ENCODE data around the gene LTN1. TPM values are rescaled to one million over a fixed set of nuclear protein-coding genes. Genes with fewer than 3 reads are reported as not detected.
"Not testable (repeated sequence)": the region's sequence is repeated elsewhere in the genome, so short reads cannot be mapped to it uniquely, and the experiment has no call there.

LTN1 gene, protein sequence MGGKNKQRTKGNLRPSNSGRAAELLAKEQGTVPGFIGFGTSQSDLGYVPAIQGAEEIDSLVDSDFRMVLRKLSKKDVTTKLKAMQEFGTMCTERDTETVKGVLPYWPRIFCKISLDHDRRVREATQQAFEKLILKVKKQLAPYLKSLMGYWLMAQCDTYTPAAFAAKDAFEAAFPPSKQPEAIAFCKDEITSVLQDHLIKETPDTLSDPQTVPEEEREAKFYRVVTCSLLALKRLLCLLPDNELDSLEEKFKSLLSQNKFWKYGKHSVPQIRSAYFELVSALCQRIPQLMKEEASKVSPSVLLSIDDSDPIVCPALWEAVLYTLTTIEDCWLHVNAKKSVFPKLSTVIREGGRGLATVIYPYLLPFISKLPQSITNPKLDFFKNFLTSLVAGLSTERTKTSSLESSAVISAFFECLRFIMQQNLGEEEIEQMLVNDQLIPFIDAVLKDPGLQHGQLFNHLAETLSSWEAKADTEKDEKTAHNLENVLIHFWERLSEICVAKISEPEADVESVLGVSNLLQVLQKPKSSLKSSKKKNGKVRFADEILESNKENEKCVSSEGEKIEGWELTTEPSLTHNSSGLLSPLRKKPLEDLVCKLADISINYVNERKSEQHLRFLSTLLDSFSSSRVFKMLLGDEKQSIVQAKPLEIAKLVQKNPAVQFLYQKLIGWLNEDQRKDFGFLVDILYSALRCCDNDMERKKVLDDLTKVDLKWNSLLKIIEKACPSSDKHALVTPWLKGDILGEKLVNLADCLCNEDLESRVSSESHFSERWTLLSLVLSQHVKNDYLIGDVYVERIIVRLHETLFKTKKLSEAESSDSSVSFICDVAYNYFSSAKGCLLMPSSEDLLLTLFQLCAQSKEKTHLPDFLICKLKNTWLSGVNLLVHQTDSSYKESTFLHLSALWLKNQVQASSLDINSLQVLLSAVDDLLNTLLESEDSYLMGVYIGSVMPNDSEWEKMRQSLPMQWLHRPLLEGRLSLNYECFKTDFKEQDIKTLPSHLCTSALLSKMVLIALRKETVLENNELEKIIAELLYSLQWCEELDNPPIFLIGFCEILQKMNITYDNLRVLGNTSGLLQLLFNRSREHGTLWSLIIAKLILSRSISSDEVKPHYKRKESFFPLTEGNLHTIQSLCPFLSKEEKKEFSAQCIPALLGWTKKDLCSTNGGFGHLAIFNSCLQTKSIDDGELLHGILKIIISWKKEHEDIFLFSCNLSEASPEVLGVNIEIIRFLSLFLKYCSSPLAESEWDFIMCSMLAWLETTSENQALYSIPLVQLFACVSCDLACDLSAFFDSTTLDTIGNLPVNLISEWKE (N-terminal part only)
- total RNA-seq, result 10 to 100 TPM; 19.6 to 21.7 (median 20.6) TPM

GRCh38 chr21:28992526-28993292 lies at the start of gene LTN1:
TSS of gene LTN1 (minus strand) at chr21:28992877. CDS start at chr21:28992805, 72 bp downstream.
- DNase-seq (peak; percentile 98), ATAC-seq (peak; percentile 89 to 92)
- Mint-ChIP-seq H3K9me3 (no peaks in the 10 kb centered on the region), H3K36me3 (ENCODE audit: insufficient read depth) (peaks cover 10% of the 10 kb centered on the region), H3K4me1 (ENCODE audit: low read depth) (peaks cover 48% of the 10 kb centered on the region), H3K4me3 (peak within 1 kb of the TSS; percentile 93), H3K27me3 (ENCODE audit: low read depth) (no peaks in the 10 kb centered on the region)

GRCh38 chr21:29034678-29035077 lies 42.0 kb upstream of the LTN1 start:
- ATAC-seq, result no peak
- H3K4me1 Mint-ChIP-seq (ENCODE audit: low read depth), result peaks cover 9% of the 10 kb centered on the region
- H3K36me3 Mint-ChIP-seq (ENCODE audit: insufficient read depth), result peaks cover 41% of the 10 kb centered on the region
- no peaks in the 10 kb centered on the region for H3K9me3 Mint-ChIP-seq
- no peak for DNase-seq
- H3K27me3 Mint-ChIP-seq (ENCODE audit: low read depth), result no peaks in the 10 kb centered on the region
- no peak overlapping the region for H3K4me3 Mint-ChIP-seq

DNA sequence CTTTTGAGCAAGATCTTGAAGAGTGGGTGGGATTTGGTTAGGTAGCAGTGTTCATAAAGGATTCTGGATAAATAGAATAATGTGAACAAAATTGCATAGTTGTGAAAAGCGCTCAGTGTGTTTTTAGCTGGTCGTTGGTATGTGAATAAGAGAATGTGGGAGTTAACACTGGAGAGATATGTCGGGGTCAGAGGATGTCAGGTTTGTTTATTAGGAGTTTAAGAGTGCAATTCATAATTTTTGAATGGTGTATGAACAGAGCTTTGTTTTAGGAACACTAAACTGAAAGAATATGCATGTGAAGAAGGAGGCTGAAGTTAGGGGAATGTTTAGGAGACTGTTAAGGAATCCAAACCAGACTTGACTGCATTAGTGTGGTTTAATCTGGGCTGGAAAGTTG lies 41.2 kb upstream of the LTN1 start:
- Mint-ChIP-seq H3K9me3 (no peaks in the 10 kb centered on the region), H3K27me3 (ENCODE audit: low read depth) (no peaks in the 10 kb centered on the region), H3K4me1 (ENCODE audit: low read depth) (peaks cover 13% of the 10 kb centered on the region), H3K4me3 (no peak overlapping the region), H3K36me3 (ENCODE audit: insufficient read depth) (peaks cover 44% of the 10 kb centered on the region)
- DNase-seq (no peak), ATAC-seq (no peak)

DNA sequence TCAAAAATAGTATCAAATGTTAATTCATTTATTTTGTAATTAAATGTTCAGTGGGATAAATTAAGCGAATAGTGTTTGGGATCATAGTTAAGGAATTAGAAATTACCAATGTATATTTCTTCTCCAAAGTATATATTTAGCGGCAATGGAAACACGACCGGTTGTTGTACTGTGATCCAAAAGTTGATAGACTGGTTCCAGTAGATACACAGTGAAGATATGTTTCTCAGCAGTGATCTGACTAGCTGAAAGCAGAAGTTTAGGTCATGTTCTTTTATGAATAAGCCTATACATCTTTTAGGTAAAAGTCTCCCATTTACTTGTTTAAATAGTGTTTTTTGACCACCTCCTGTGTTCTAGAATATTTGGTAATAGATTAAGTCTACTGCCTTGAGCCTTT lies 40.6 kb upstream of the LTN1 start:
- Mint-ChIP-seq H3K4me1 (ENCODE audit: low read depth) (peaks cover 13% of the 10 kb centered on the region), H3K9me3 (no peaks in the 10 kb centered on the region), H3K27me3 (ENCODE audit: low read depth) (no peaks in the 10 kb centered on the region), H3K4me3 (no peak overlapping the region), H3K36me3 (ENCODE audit: insufficient read depth) (peaks cover 46% of the 10 kb centered on the region)
- DNase-seq, result no peak
- ATAC-seq, result no peak

- DNase-seq (no peak), ATAC-seq (peak in 1 of 2 donors; percentile 18)
- no peaks in the 10 kb centered on the region for H3K9me3 Mint-ChIP-seq
- no peak overlapping the region for H3K4me3 Mint-ChIP-seq
- no peaks in the 10 kb centered on the region for H3K27me3 Mint-ChIP-seq (ENCODE audit: low read depth)
- peaks cover 36% of the 10 kb centered on the region for H3K36me3 Mint-ChIP-seq (ENCODE audit: insufficient read depth)
- peaks cover 24% of the 10 kb centered on the region for H3K4me1 Mint-ChIP-seq (ENCODE audit: low read depth)
Observed at GRCh38 chr21:29030909-29031308, 38.2 kb upstream of the LTN1 start.

- Mint-ChIP-seq H3K36me3 (ENCODE audit: insufficient read depth) (peaks cover 31% of the 10 kb centered on the region), H3K27me3 (ENCODE audit: low read depth) (no peaks in the 10 kb centered on the region), H3K4me3 (no peak overlapping the region), H3K4me1 (ENCODE audit: low read depth) (peaks cover 33% of the 10 kb centered on the region), H3K9me3 (no peaks in the 10 kb centered on the region)
- DNase-seq (no peak), ATAC-seq (no peak)
Observed at GRCh38 chr21:29029524-29029923, 36.8 kb upstream of the LTN1 start.

DNA sequence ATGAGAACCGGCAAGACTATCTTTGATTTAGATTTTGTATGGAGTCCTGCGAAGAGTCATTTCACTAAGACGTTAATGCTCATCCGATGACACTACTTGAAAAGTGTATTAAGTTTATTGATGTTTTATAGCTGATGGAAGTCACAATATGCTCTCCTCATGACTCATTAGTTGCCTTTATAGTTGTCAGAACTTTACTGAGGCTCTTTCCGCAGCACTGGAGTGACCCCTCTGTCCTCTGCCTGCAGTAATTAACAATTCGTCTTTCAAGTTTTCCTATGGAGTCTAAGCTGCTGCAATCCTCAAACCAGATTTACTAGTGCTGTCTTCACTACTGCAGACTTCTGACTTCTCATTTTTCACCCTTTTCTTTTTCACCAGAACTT lies 32.6 kb upstream of the LTN1 start:
- Mint-ChIP-seq H3K4me3 (peak overlapping the region; percentile 98), H3K4me1 (ENCODE audit: low read depth) (peaks cover 46% of the 10 kb centered on the region), H3K9me3 (no peaks in the 10 kb centered on the region), H3K36me3 (ENCODE audit: insufficient read depth) (peaks cover 12% of the 10 kb centered on the region), H3K27me3 (ENCODE audit: low read depth) (no peaks in the 10 kb centered on the region)
- peak; percentile 8 to 15 for ATAC-seq
- DNase-seq, result no peak

DNA sequence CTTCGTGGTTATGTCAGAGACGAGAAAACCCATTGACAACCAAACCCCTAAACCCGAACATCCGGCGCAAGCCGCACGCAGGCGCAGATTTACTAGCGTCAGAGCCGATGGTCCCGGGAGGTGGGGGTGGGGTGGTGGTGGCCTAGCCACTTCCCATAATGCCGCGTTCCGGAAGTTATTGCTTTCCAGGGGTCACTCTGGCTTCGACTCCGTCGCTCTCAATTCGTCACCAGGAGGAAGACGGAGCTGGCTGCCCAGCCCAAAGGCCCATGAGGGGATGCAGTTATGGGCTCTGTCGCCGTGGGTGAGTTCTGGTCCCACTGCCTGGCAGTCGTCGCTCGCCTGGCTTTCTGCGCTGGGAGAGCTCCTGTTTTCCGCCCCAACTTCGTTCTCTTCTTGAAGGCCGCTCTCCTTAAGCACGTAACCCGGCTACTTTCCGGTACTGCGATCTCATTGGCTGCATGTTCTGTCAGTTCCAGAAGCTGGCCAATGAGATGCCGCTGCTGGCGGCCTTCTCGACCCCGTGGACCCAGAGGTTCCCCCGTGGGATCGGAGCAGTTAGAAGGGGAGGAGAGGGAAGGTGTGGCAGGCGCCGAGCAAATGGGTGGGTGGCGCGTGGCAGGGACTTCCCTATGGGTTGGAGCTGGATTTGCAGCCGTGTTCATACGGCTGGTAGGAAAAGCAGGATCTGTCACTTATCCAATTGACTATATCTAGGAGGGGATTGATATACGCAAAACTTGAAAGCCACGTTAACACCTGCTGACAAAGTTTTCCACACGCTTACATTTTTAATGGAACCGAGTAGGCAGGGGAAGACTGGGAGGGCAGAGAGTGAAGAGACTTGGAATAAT lies 32.0 kb upstream of the LTN1 start, which contains the start of gene USP16:
Gene USP16 (plus strand): TSS at position 195 of the 854 bp plus-strand sequence. CDS start 3,246 bp downstream, outside the sequence.
- peak; percentile 88 for DNase-seq
- no peaks in the 10 kb centered on the region for H3K27me3 Mint-ChIP-seq (ENCODE audit: low read depth)
- H3K4me3 Mint-ChIP-seq, result peak within 1 kb of the TSS; percentile 98
- peaks cover 48% of the 10 kb centered on the region for H3K4me1 Mint-ChIP-seq (ENCODE audit: low read depth)
- H3K9me3 Mint-ChIP-seq, result no peaks in the 10 kb centered on the region
- peak; percentile 97 to 98 for ATAC-seq
- H3K36me3 Mint-ChIP-seq (ENCODE audit: insufficient read depth), result peaks cover 12% of the 10 kb centered on the region

GRCh38 chr21:29022166-29022565 lies 29.5 kb upstream of the LTN1 start:
- Mint-ChIP-seq H3K27me3 (ENCODE audit: low read depth) (no peaks in the 10 kb centered on the region), H3K9me3 (no peaks in the 10 kb centered on the region), H3K4me1 (ENCODE audit: low read depth) (peaks cover 53% of the 10 kb centered on the region), H3K36me3 (ENCODE audit: insufficient read depth) (peaks cover 3% of the 10 kb centered on the region), H3K4me3 (peak overlapping the region; percentile 3)
- ATAC-seq, result no peak
- no peak for DNase-seq

- ATAC-seq, result no peak
Observed at GRCh38 chr21:29018540-29018939, 25.9 kb upstream of the LTN1 start.

DNA sequence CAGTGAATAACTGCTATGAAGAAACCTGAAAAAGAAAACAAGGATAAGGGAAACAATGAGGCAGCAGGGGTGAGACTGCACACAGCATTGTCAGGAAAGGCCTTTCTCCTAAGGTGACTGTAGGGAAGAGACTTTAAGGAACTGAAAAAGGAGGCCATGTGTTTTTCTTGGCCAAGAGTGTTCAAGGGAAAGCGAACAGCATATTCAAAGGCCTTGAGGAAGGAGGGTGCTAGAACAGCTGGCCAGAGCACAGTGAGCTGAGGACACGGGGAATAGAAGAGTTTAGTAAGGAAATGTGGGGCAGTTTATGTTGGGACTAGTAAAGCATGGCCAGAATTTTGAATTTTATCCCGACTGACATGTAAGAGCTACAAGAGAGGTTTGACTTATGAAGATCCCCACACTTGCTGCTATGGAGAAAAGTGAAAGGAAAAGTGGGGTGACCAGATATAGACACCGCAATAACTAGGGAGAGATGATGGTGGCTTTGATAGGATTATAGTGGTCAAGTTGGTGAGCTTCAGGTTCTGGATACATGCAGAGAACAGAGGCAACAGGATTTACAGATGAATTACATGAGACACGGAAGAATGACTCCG lies 25.1 kb upstream of the LTN1 start:
- no peaks in the 10 kb centered on the region for H3K36me3 Mint-ChIP-seq (ENCODE audit: insufficient read depth)
- ATAC-seq, result no peak

More at GRCh38 chr21:29018540-29018939, 25.9 kb upstream of the LTN1 start:
- H3K27me3 Mint-ChIP-seq (ENCODE audit: low read depth), result no peaks in the 10 kb centered on the region
- no peaks in the 10 kb centered on the region for H3K36me3 Mint-ChIP-seq (ENCODE audit: insufficient read depth)
- no peaks in the 10 kb centered on the region for H3K9me3 Mint-ChIP-seq
- H3K4me1 Mint-ChIP-seq (ENCODE audit: low read depth), result peaks cover 31% of the 10 kb centered on the region
- DNase-seq, result no peak
- H3K4me3 Mint-ChIP-seq, result peak overlapping the region; percentile 89

DNA sequence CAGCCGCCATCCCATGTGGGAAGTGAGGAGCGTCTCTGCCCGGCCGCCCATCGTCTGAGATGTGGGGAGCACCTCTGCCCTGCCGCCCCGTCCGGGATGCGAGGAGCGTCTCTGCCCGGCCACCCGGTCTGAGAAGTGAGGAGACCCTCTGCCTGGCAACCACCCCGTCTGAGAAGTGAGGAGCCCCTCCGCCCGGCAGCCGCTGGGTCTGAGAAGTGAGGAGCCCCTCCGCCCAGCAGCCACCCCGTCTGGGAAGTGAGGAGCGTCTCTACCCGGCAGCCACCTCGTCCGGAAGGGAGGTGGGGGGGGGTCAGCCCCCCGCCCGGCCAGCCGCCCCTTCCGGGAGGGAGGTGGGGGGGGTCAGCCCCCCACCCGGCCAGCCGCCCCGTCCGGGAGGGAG lies 18.6 kb upstream of the LTN1 start:
- not testable (repeated sequence) for H3K9me3 Mint-ChIP-seq; ATAC-seq; DNase-seq; H3K4me1 Mint-ChIP-seq (ENCODE audit: low read depth); H3K36me3 Mint-ChIP-seq (ENCODE audit: insufficient read depth); H3K4me3 Mint-ChIP-seq; H3K27me3 Mint-ChIP-seq (ENCODE audit: low read depth)

More for the DNA sequence above, 25.1 kb upstream of the LTN1 start:
- Mint-ChIP-seq H3K9me3 (no peaks in the 10 kb centered on the region), H3K27me3 (ENCODE audit: low read depth) (no peaks in the 10 kb centered on the region), H3K4me1 (ENCODE audit: low read depth) (peaks cover 27% of the 10 kb centered on the region), H3K4me3 (peak overlapping the region; percentile 89)
- DNase-seq, result no peak
